HG03066 (cell line): ENCODE measurements around the gene ISCA1.
"Not testable (repeated sequence)": the region's sequence is repeated elsewhere in the genome, so short reads cannot be mapped to it uniquely, and the experiment has no call there.

Experiments used
- ATAC-seq: cut with Tn5 transposase; IDR thresholded peaks from one replicate; pipeline ENCODE4 v1.9.1; 2021; ENCODE audit warnings: low read depth; ENCODE audit not compliant: unreplicated experiment

The ISCA1 gene

GRCh38 chr9:86282077-86282978, at the start of gene ISCA1:
Gene ISCA1, minus strand, starts transcription at chr9:86282538. Its CDS starts 80 bp downstream, at chr9:86282458.
- peak; percentile 79 for ATAC-seq

GRCh38 chr9:86330186-86330585, 47.8 kb upstream of the ISCA1 start:
- ATAC-seq, result no peak

- ATAC-seq, result no peak
Observed at GRCh38 chr9:86329649-86330048, 47.3 kb upstream of the ISCA1 start.

- no peak for ATAC-seq
Observed at GRCh38 chr9:86328156-86328555, 45.8 kb upstream of the ISCA1 start.

- ATAC-seq, result no peak
Observed at GRCh38 chr9:86326536-86326935, 44.2 kb upstream of the ISCA1 start.

- ATAC-seq, result no peak
Observed at GRCh38 chr9:86324901-86325300, 42.6 kb upstream of the ISCA1 start.

- ATAC-seq, result no peak
Observed at GRCh38 chr9:86324308-86324707, 42.0 kb upstream of the ISCA1 start.

GRCh38 chr9:86322973-86323644, 40.8 kb upstream of the ISCA1 start:
- ATAC-seq, result no peak

- ATAC-seq, result no peak
Observed at GRCh38 chr9:86321373-86321772, 39.0 kb upstream of the ISCA1 start.

GRCh38 chr9:86318187-86318586, 35.8 kb upstream of the ISCA1 start:
- ATAC-seq, result no peak

- no peak for ATAC-seq
Observed at GRCh38 chr9:86315078-86315477, 32.7 kb upstream of the ISCA1 start.

GRCh38 chr9:86312959-86313358, 30.6 kb upstream of the ISCA1 start:
- not testable (repeated sequence) for ATAC-seq

- no peak for ATAC-seq
Observed at GRCh38 chr9:86308687-86309086, 26.3 kb upstream of the ISCA1 start.

GRCh38 chr9:86304236-86304730, 21.9 kb upstream of the ISCA1 start:
- ATAC-seq, result no peak

- ATAC-seq, result no peak
Observed at GRCh38 chr9:86303316-86303975, 21.1 kb upstream of the ISCA1 start.

GRCh38 chr9:86301686-86302085, 19.3 kb upstream of the ISCA1 start:
- no peak for ATAC-seq

GRCh38 chr9:86300701-86301100, 18.4 kb upstream of the ISCA1 start:
- ATAC-seq, result no peak

GRCh38 chr9:86298873-86299272, 16.5 kb upstream of the ISCA1 start:
- no peak for ATAC-seq

- not testable (repeated sequence) for ATAC-seq
Observed at GRCh38 chr9:86290341-86290740, 8.0 kb upstream of the ISCA1 start.

GRCh38 chr9:86288499-86289198, 6.3 kb upstream of the ISCA1 start:
- no peak for ATAC-seq
